Measurements from ENCODE around the gene FCN1.

The FCN1 gene

DNA sequence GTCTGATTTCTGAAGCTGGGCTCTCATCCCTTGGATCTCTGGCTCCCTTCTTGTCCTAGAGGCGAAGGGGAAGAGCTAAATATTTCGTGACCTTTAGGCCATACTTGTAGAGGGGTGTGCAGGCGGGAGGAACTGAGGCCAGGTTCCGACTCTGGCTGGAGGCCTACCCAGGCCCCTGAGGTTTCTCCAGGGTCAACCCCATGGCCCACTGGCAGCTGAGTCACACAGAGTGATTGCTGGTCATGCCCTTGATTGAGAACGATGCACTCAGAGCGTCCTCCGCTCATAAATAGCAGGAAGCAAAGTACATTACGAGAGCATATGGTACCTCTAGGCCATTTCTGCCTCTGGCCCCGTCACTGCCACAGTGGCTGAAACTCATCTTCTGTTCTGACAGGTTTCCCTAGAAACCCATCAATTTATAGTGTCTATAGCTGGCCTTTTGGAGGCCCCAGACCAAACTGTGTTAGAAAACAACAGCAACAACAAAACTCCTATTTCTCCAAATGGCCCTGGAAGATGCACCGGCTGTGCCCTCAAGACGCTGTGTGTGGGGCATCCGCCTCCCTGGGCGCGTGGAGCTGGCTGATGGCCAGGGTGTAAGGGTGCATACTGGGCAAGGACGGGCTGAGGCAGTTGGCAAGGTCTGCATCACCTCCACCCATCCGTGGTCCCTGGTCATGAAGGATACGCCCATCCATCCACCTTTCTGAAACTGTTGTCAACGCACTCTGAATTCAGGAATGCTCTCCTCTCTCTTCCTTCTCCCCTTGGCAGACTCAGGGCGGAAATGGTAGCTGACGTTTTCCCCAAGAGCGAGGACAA, 32.9 kb upstream of the FCN1 start:
- DNase-seq = no peak

DNA sequence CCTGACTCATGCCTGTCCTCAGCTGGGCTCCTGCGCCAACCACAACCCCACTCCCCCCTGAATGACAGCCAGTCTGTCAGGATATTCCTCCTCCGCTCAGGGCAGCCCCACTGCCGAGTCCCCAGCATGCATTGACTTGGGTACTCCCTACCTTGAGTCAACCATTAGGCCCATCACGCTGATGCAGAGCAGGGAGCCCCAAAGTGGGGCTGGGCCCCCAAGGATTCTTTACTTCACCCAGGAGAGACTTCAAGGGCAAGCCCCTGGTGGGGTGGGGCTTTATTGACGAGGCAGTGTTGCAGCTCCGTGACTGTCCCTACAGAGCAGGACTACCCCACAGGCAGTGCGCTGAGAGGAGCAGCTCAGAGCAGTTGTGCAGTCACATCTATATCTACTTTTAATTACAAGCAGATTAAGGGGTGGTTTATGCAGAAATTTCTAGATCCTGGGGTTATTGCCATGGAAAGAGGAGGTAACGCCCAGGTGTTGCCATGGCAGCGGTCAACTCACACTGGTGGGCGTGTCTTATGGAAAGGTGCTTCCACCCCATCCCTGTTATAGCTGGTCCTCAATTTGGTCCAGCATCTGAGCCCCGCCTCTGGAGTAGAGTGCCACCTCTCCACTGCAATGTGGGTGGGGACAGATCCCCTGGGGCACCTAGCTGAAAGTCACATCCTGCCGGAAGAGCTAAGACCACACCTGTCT, 32.1 kb upstream of the FCN1 start:
- DNase-seq = no peak

DNA sequence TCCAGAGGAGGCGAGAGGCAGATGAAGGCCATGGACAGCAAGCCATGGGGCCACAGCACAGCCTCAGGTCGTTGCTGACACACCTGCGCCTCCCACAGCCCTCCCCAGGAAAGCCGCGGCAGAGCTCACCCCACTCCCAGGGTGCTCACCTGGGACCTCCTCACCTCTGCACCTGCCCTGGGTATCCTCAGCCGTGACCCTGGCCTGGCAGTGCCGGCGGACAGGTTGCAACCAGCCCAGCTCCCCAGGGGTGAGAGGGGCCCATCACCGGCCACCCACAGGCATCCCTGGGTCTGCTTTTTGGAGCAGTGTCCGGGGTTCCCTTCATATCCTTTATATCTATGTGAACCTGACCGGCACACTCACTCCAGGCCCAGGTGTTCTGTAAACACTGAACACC, 30.4 kb upstream of the FCN1 start:
- no peak for DNase-seq

DNA sequence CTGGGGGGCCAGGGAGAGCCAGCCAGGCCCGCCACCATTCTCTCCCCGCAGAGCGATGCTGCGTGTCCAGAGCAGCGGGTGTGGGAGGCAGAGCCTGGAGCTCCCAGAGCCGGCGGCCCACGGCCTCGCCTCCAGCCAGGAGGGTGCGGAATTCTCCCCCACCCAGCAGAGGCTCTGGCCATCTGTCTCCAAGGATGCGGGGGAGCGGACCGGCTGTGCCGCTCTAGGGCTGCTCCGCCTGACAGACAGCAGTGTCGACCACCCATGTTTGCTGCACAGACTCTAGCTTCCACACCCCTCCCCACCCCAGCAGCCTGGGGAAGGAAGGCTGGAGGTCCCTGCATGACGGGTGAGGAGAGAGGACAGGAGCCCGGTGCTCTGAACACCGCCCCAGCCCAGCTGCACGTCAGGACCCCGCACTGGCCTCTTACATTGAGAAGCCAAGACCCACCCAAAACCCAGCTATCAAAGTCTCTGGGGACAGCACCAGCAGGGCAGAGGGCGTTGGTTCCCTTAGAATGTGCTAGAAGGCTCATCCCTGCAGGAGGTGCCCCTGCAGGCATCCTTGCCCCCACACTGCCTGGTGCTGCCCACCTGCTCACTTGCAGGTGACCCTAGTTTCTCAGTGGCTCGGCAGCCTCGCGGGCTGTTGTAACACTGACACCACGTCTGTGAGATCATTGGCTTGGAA, 29.7 kb upstream of the FCN1 start:
- DNase-seq = peak; percentile 62

DNA sequence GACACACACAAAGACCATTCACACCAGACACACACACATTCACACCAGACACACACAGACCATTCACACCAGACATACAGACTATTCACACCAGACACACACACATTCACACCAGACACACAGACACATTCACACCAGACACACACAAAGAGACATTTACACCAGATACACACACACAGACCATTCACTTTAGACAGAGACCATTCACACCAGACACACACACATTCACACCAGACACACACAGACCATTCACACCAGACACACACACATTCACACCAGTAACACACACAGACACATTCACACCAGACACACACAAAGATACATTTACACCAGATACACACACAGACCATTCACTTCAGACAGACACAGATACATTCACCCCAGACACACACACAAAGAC, 29.0 kb upstream of the FCN1 start:
- DNase-seq = no peak

DNA sequence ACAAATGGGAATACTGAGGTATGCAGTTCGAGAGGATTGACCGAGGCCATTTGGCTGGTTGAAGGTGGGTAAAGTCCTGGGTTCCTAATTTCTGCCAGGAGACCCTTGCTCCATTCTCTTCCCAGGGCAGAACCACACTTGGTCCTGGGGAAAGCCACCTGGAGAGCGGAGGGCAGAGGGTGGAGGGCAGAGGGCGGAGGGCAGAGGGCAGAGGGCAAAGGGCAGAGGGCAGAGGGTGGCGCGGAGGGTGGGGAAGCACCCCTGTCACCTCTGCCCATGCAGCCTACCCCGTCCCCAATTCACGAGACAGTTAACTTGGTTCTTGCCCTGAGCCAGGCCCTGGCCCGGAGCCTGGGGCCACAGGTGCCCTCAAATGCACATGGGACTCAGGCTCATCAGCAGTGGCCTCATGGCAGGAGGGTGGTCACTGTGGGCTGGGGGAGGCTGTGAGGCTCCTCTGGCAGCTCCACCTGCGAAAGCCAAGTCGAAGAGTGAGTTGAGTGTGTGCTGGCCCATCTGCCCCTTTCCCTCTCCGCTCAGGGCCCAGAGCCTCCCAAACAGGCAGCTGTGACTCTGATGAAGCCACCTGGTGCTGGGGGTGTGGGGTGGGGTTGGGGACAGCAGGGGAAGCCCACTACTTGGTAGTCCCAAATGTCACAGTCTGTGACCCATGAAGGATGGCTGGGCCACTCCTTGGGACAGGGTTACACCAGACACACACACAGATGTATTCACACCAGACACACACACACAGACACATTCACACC, 28.0 kb upstream of the FCN1 start:
- DNase-seq = no peak

DNA sequence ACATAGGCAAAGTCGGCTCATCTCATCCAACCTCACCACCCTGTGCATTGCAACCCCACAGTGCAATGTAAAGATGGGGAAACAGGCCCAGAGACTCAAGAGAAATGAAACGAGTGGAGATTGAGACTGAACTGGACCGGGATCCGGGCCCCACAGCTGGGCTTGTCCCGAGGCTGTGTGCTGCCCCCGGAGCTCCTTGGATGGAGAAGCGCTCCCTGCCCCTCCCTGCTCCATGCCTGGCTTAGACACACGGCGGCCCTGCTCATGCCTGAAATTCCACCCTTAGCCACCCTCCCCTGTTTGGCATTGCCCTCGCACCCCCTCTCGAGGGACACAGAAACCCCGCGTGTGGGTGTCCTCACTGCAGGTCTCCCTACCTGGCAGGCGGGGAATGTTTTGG, 27.2 kb upstream of the FCN1 start:
- no peak for DNase-seq

DNA sequence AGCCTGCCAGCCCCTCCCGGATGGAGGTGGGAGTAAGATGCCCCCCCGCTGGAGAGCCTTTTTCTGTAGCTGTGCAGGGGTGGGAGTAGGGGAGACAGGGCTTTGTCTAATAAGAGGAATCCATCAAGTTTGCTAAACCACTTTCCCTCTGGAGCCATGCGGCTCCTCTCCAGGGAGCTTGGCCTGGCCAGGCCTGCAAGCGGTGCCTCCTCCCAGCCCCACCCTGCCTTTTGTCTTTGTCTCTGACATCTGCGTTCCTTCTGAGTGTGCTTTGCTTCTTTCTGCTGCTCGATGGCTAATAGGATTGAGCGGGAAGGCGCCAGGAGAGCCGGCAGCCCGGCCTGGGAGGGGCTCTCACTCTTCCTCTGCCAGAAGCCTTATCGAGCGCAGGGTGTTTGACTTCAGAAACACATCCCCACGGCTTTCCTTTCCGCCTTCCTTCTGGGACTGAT, 26.7 kb upstream of the FCN1 start:
- DNase-seq = peak; percentile 91

DNA sequence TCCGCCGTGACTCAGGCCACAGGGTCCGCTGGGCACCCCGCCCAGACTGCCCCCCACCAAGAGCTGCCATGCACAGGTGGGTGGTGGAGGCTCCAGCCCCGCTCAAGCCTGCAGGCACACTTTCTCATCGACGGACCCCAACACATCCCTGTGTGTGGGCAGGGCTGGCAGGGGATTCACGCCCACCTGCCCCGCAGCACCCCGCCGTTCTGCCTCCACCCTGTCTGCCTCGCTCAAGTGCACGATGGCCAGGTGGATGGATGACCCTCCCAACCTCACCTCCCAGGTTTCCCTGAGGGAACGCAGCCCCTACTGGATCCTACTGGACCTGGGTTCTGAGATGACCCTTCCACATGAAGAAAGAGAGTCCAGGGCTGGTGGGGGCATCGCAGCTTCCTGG, 26.1 kb upstream of the FCN1 start:
- DNase-seq = no peak

DNA sequence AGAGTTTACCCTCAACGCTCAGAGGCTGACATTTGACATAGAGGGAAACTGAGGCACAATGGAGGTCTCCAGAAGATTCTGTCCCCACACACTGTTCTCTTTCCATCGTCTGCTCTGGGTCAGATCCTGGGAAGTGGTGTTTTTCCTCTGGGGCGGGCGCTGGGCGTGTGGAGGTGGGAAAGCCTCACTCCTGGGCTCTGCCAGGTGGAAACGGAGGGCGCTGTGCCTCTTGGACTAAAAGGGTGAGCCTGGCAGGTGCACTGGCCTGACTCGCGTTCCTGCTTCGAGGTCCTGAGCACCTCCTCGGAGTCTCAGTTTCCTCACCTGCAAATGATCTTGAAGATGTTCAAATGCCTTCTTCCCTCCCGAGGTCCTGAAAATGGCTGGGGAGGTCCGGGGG, 25.7 kb upstream of the FCN1 start:
- DNase-seq = no peak

DNA sequence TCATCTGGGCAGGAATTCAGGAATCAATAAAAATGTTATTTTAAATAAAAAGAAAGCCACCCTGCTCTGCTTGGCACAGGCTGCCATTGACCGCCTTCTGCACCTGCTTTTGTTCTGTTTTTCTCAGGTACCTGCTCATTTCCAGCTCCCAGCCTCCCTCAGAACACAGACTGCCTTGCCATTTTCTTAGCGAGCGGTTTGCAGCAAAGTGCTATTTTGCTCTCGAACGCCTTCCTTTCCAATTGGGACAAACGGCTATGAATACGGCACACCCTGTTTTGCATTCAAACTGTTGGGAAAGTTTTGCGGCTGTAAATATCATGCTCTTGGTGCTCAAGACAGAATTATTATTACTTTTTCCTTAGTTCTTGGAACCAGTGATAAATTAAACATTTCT, 25.1 kb upstream of the FCN1 start:
- DNase-seq = no peak

DNA sequence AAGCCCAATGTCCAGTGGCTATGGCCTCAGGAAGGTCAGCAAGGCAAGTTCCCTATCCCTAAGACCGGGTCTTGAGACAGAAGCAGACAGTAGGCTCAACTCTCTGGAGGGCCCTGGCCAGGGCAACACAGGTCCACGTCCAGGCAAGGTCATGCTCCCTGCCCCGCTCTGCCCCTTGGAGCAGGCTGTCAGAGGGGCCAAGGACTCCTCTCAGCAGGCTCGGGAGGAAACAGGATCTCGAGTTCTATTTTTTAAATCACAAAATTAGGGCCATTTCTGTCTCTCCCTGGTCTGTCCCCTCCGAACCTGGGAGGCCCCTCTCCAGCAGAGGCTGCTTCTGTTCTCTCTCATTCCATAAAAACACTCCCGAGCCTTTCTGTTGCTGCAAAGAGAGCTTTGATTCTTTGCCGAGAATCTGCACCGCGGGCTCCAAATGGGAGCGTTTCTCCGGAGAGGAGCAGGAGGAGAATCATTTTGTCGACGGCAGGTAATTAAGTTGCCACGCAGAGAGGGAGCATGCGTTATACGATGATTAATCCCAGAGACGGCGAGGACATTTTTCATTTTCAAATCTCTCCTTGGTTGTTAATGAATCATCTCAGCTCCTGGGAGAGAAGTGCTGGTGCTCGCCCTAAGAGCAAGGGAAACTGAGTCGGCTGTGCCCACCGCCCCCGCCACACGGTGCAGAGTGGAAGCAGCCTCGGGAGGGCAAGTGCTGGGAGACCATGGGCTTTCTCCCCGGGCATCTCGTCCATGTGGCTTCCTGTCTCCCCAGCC, 24.5 kb upstream of the FCN1 start:
- no peak for DNase-seq

DNA sequence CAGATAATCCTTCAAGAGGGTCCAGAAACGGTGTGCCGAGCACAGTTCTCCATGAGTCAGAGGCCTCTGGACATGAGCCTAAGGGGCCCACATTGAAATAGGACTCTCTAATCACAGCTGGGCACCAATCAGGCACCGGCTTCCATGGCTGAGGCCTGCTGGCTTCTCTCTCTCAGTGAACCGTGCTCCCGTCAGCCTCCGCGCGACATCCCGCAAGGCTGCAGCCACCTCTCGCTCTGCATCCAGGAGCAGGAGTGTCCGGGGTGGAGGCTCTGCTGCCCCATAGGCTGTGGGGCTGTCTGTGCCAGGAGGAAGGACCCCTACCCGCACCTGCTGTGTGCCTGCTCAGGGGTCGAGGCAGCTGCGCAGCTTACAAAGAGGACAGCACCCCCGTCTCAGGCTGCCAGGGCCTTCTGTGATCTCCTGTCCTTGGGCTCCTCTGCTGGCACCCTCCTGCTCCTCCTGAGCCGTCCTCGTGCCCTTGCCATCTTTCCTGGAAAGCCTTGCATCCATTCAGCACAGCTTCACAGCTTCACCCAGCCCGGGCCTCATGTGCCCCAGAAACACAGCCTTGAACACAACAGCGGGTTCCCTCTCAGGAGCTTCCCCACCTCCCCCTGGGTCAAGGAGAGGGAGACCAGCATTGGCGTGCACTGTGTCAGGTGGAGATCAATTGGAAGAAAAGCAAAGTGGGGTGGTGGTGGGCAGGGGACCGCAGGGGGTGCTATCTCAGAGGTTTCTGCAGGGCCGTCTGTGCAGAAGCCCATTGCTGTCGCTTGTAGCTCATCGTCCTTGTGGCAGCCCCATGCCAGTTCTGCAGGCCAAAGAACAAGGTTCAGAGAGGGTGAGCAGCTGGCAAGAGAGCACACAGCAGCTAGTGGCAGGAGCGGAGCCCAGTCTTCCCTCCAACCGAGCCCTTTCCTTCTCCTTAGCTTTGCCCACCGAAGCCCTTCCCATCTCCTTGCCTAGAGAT, 22.8 kb upstream of the FCN1 start:
- DNase-seq = no peak

DNA sequence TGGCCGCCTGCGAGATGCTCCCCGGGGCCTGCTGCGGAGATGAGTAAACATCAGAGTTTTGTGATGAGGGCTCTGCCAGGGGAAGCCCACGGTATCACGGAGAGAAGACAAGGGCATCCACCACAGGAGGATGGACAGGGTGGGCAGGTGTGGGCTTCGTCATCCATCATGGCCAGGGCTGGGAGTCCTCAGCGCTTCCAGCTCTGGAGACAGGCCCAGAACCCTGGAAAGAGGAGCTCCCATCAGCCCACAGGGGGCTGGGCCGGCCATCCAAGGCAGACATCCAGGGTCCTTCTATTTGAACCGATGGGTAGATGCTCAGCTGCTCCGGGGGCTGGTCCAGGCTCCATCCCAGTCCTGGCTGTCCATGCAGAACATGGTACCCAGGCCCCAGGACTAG, 22.1 kb upstream of the FCN1 start:
- no peak for DNase-seq

DNA sequence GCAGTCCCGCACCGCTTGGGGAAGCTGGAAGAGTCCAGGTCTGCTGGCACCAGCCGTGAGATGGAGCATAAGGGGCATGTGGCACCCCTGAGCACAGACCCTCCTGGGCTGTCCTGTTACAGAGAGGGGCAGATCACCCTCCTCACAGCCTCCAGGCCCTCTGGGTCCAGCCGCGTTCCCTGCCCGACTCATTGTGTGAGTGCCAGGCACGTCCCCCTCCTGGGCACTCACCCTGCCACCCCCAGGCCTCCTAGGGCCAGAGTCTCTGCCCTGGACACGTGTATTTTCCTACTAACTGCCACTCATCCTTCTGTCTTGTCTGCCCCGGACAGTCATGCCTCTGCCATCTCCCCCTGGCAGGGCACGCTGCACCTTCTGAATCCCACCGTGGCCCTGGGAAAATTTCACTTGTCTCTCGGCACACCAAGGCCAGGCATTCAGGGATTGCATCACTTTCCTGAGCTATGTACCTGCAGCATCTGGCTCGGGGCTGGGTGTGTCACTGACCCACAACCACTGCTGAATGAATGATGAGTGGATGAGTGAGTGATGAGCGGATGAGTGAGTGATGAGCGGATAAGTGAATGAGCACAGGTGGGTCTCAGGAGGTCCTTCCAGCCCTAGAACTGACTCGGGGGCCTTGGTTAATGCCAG, 21.5 kb upstream of the FCN1 start:
- no peak for DNase-seq

DNA sequence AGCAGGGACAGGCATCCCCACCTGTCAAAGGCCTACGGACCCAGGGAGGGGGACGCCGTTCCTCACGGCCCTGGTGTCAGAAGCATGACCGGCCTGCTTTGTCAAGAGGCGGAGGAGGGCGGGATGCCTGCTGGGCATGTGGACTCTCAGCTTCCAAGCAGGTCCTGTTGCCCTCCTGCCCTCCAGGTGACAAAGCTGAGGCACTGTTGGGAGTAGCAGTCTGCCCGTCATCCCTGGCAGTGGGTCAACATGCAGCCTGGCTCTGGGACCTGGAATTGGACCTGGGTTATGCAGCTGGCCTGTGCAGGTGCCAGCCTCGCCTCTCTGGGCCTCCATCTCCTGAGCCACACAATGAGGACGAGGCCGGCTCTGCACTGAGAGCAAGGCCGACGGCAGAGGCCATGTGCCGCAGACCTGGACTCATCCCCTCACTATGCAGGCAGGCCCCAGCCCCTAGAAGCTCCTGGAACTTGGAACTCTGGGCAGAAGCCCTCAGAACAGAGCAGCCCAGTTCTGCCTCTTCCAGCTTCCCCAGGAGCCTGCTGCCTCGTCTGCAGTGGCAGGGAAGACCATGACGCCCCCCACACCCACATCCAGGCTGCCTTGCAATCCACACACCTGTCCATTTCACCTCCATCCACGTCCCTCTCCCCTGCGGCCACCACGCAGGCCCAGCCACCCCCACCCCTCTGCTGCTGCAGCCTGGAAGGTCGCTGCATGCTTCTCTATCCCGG, 20.8 kb upstream of the FCN1 start:
- DNase-seq = no peak

DNA sequence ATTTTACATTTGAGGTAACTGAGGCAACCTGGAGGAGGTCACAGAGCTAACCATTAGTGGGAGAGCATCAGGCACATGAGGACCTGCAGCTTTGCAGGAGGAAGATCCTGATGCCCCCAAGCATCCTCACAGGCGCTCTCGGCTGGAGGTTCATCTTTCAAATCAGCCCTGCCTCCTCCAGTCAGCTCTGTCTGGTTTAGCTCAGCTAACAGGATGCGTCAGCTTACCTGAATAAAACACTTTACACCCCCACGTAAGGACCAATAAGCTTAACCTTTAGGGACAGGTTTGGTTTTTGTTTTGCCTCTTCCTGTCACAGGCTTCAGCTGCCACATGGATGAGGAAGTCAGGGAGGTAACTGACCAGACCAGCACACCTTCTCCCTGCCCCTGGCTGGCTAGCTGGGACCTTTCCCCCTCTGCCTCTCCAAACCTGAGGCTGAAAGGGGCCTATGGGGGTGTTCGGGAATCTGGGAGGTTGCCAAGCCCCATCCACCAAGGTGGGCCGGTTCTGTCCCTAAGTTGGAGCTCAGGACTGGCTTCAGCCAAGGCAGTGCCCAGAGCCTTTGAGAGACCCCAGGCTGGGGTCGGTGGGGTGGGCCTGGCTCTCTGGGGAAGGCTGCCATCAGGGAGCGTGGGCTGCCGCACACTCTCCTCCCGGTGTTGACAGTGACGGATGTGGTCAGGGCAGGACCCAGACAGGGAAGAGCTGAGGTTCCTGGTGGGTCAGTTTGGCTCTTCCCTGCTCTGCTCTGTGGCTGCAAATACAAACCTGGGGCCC, 20.0 kb upstream of the FCN1 start:
- no peak for DNase-seq

DNA sequence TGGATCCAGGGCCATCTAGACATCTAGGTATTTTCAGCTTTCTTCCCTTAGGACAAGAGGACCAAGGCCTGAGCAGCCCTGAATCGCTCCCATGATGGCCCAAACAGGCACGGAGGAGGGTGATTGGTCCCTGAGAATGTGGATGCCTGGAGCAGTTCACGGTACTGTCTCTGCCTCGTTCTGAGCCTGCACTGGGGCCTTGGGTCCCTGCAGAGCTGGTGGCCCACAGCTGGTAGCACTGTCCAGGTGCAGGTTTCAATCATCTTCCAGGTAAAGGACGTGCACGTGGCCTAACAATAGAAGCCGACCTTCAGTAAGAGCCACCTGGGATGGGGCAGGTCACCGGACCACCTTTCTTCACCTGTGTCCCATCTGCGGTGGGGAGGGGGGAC, 19.4 kb upstream of the FCN1 start:
- DNase-seq = no peak

Data from eye (tissue), 1 donor.